IMR-90 (cell line): ENCODE measurements around the gene TULP3. TPM values are rescaled to one million over a fixed set of nuclear protein-coding genes. Genes with fewer than 3 reads are reported as not detected.

Experiments used
- ATAC-seq: fragments of 200-7000 bp; cut with Tn5 transposase; 2 replicates; pipeline ENCODE4 v1.9.1; 2020; ENCODE audit warnings: low read depth, mild to moderate bottlenecking, moderate library complexity
- BruUV-seq: library from RNA; stranded (reverse); fragments of 400-500 nt; replicated peaks from 2 replicates; lab custom pipeline; 2021; lab: Mats Ljungman, UMichigan
- CTCF ChIA-PET: fragments of 300-600 bp; formaldehyde crosslinking; extraction: SDS; loops from one replicate; lab custom pipeline; 2021; ENCODE audit warnings: antibody characterized with exemption; lab: Yijun Ruan, JAX
- POLR2A ChIA-PET: fragments of 300-600 bp; sonication (Branson Sonifier 250); formaldehyde crosslinking; loops from one replicate; lab custom pipeline; 2022; ENCODE audit warnings: antibody characterized with exemption; ENCODE audit not compliant: unreplicated experiment; lab: Charles Lee
- DNase-seq: peaks from one replicate; pipeline ENCODE4 v3.0.0; 2013
- H2AFZ ChIP-seq: replicated peaks from 2 replicates; pipeline ENCODE3; 2013; ENCODE audit warnings: low read length, mild to moderate bottlenecking; ENCODE audit not compliant: poor library complexity
- H2AK5ac ChIP-seq: 2 replicates; pipeline ENCODE4 v1.6.1; 2013; ENCODE audit warnings: low read depth, low read length, inconsistent platforms
- H2AK9ac ChIP-seq: replicated peaks from 2 replicates; pipeline ENCODE3; 2013; ENCODE audit warnings: mild to moderate bottlenecking, low read depth, low read length, moderate library complexity; ENCODE audit not compliant: poor library complexity
- H2BK120ac ChIP-seq: 2 replicates; pipeline ENCODE4 v1.6.1; 2013; ENCODE audit warnings: low read depth, low read length, inconsistent platforms
- H2BK15ac ChIP-seq: 3 replicates; pipeline ENCODE4 v1.6.1; 2013; ENCODE audit warnings: low read depth, low read length, inconsistent platforms
- H2BK20ac ChIP-seq: 2 replicates; pipeline ENCODE4 v1.6.1; 2013; ENCODE audit warnings: low read depth, mild to moderate bottlenecking, inconsistent platforms, low read length, moderate library complexity
- H2BK5ac ChIP-seq: 2 replicates; pipeline ENCODE4 v1.6.1; 2013; ENCODE audit warnings: mild to moderate bottlenecking, low read depth, low read length, inconsistent platforms; ENCODE audit not compliant: poor library complexity, severe bottlenecking
- H3K14ac ChIP-seq: replicated peaks from 2 replicates; pipeline ENCODE4 v1.6.1; 2013; ENCODE audit warnings: low read depth, low read length, inconsistent platforms
- H3K18ac ChIP-seq: 2 replicates; pipeline ENCODE4 v1.6.1; 2013; ENCODE audit warnings: low read depth, low read length, control low read depth
- H3K23ac ChIP-seq: 2 replicates; pipeline ENCODE4 v1.6.1; 2013; ENCODE audit warnings: low read depth, low read length, inconsistent platforms
- H3K27ac ChIP-seq: 2 replicates; pipeline ENCODE4 v1.5.1; 2013; ENCODE audit warnings: mild to moderate bottlenecking, control low read depth, low read length; ENCODE audit not compliant: insufficient read depth
- H3K27me3 ChIP-seq: 2 replicates; pipeline ENCODE4 v1.6.1; 2013; ENCODE audit warnings: low read length; ENCODE audit not compliant: control insufficient read depth, insufficient read depth
- H3K36me3 ChIP-seq: 2 replicates; pipeline ENCODE4 v1.6.1; 2013; ENCODE audit warnings: low read length, mixed read lengths; ENCODE audit not compliant: control insufficient read depth, insufficient read depth
- H3K4ac ChIP-seq: 2 replicates; pipeline ENCODE4 v1.6.1; 2013; ENCODE audit warnings: low read depth, low read length, inconsistent platforms
- H3K4me1 ChIP-seq: 2 replicates; pipeline ENCODE4 v1.6.1; 2013; ENCODE audit warnings: low read length, mixed read lengths; ENCODE audit not compliant: control insufficient read depth, insufficient read depth
- H3K4me2 ChIP-seq: 2 replicates; pipeline ENCODE4 v1.6.1; 2013; ENCODE audit warnings: low read depth, mild to moderate bottlenecking, control low read depth, low read length, moderate library complexity
- H3K4me3 ChIP-seq: 2 replicates; pipeline ENCODE4 v1.5.1; 2013; ENCODE audit warnings: low read depth, mild to moderate bottlenecking, control low read depth, low read length, moderate library complexity; ENCODE audit not compliant: insufficient read depth
- H3K56ac ChIP-seq: 2 replicates; pipeline ENCODE4 v1.6.1; 2013; ENCODE audit warnings: low read length, inconsistent platforms; ENCODE audit not compliant: insufficient read depth; ENCODE audit errors: extremely low read depth
- H3K79me1 ChIP-seq, 2 experiments: 2 replicates each; pipeline ENCODE4 v1.6.1; 2013; ENCODE audit warnings: low read length in 2 of 2, inconsistent platforms in 1 of 2, low read depth in 1 of 2
- H3K9ac ChIP-seq: 2 replicates; pipeline ENCODE4 v1.6.1; 2013; ENCODE audit warnings: low read depth, low read length, control low read depth
- H3K9me1 ChIP-seq: 2 replicates; pipeline ENCODE4 v1.6.1; 2013; ENCODE audit warnings: low read length, inconsistent platforms; ENCODE audit not compliant: insufficient read depth
- H3K9me3 ChIP-seq: 2 replicates; pipeline ENCODE4 v1.6.1; 2013; ENCODE audit warnings: low read length; ENCODE audit not compliant: control insufficient read depth, insufficient read depth
- H4K20me1 ChIP-seq: 2 replicates; pipeline ENCODE4 v1.6.1; 2013; ENCODE audit warnings: low read length, inconsistent platforms; ENCODE audit not compliant: insufficient read depth
- H4K5ac ChIP-seq: 2 replicates; pipeline ENCODE4 v1.6.1; 2013; ENCODE audit warnings: mild to moderate bottlenecking, low read depth, low read length, control low read depth
- H4K8ac ChIP-seq, 2 experiments: 2 replicates each; pipeline ENCODE4 v1.6.1; 2013; ENCODE audit warnings: low read depth in 2 of 2, low read length in 2 of 2, control low read depth in 1 of 2, inconsistent platforms in 1 of 2
- H4K91ac ChIP-seq: 2 replicates; pipeline ENCODE4 v1.6.1; 2013; ENCODE audit warnings: low read depth, low read length, inconsistent platforms; ENCODE audit not compliant: insufficient read depth
- CTCF ChIP-seq: conservative IDR thresholded peaks from 2 replicates; pipeline ENCODE4 v1.5.1; 2012; ENCODE audit warnings: mild to moderate bottlenecking, low read depth, low read length, improper control_type of control experiment
- WGBS, 2 experiments: methylation state at CpG; one replicate each; pipeline versions ENCODE4 v1.1.5 to v1.1.7; 2013; ENCODE audit warnings: missing lambda C conversion rate in 2 of 2; ENCODE audit not compliant: insufficient read length in 1 of 2; ENCODE audit errors: extremely low coverage in 2 of 2; 5-methylcytosine and 5-hydroxymethylcytosine counted together
- dilution Hi-C: fragments of 300-500 bp; cut with HindIII; formaldehyde crosslinking; loops from one replicate; pipeline ENCODE4 v1.14.3; 2018; ENCODE audit warnings: low sequenced_read_pairs; ENCODE audit not compliant: unreplicated experiment
- in situ Hi-C: fragments of 300-500 bp; cut with MboI; formaldehyde crosslinking; loops from 3 replicates; pipeline ENCODE4 v1.14.3; 2019; ENCODE audit warnings: low sequenced_read_pairs, inconsistent platforms, mixed read lengths
- intact Hi-C: fragments of 100-400 bp; cut with micrococcal nuclease; formaldehyde crosslinking; loops from 2 replicates; pipeline ENCODE4 v1.10.0; 2022
- polyA plus RNA-seq, 3 experiments: library from polyadenylated mRNA; depleted of rRNA; stranded (reverse); fragments of >200 nt; gene quantifications; 2 replicates each; pipeline ENCODE4 v1.2.3, GENCODE V29; 2012; ENCODE audit warnings: low replicate concordance in 1 of 3
- total RNA-seq: library from RNA; depleted of rRNA; stranded (reverse); fragments of >200 nt; gene quantifications from 2 replicates; pipeline ENCODE4 v1.2.3, GENCODE V29; 2012

Gene TULP3
- total and polyA plus RNA-seq, 2 of the 4 experiments (the other 2 are of a cell fraction) = 35.2 to 35.5 TPM

GRCh38 chr12:2857576-2857975 is 33.1 kb upstream of the TULP3 start:
- Histone ChIP-seq H2BK15ac (no peak overlapping the region), H3K9me1 (no peaks in the 10 kb centered on the region), H3K4ac (no peak overlapping the region), H4K8ac (no peak overlapping the region), H3K4me3 (no peak overlapping the region), H2AFZ (no peak overlapping the region), H3K36me3 (peaks cover 6% of the 10 kb centered on the region), H3K18ac (no peak overlapping the region), H3K4me2 (no peak overlapping the region), H3K4me1 (no peaks in the 10 kb centered on the region), H3K14ac (no peak overlapping the region), H2BK5ac (no peak overlapping the region), H4K20me1 (no peaks in the 10 kb centered on the region), H3K27ac (no peak overlapping the region), H2AK9ac (no peak overlapping the region), H3K27me3 (no peaks in the 10 kb centered on the region), H4K91ac (no peak overlapping the region), H2BK120ac (no peak overlapping the region), H3K56ac (no peak overlapping the region), H3K9me3 (no peaks in the 10 kb centered on the region), H2AK5ac (no peak overlapping the region), H3K9ac (no peak overlapping the region), H3K79me1 (no peaks in the 10 kb centered on the region), H3K23ac (no peak overlapping the region), H4K5ac (no peak overlapping the region), H2BK20ac (no peak overlapping the region)
- in situ Hi-C loops = loop anchor here (10.0 kb wide), 1 partner anchor 177 kb away; no protein-coding TSS in a partner anchor
- intact Hi-C loops = no loop called here
- TF ChIP-seq CTCF = no peak
- dilution Hi-C loops = no loop called here
- DNase-seq = no peak
- CTCF ChIA-PET = no interaction called here
- TSS peak; percentile 32 for BruUV-seq
- POLR2A ChIA-PET = interaction anchor here (0.7 kb wide), 1 partner anchor 30 kb away, joined by 5 read pairs; no protein-coding TSS in a partner anchor
- WGBS, 2 experiments = no CpG with 5 or more reads among the region's 7 CpGs
- no peak for ATAC-seq
